Prostate gland (tissue), 2 donors: ENCODE results near the gene HIVEP2.

Experiments
- POLR2A ChIP-seq: fragments of 450-650 bp; IDR thresholded peaks from one replicate; pipeline ENCODE4 v1.6.1; 2016; ENCODE audit warnings: antibody characterized with exemption, mild to moderate bottlenecking
- TF ChIP-seq, protein P1 (sequence below), 4 experiments: fragments of 200-600 bp in 2 of 4; fragments of 450-650 bp in 2 of 4; sonication (generic) in 2 of 4; IDR thresholded peaks; 1 replicate in 3 of 4; 2 replicates in 1 of 4; pipeline ENCODE4 v1.5.1; 2016 to 2019; ENCODE audit warnings: antibody characterized with exemption in 4 of 4, mild to moderate bottlenecking in 2 of 4, moderate library complexity in 2 of 4

DNA sequence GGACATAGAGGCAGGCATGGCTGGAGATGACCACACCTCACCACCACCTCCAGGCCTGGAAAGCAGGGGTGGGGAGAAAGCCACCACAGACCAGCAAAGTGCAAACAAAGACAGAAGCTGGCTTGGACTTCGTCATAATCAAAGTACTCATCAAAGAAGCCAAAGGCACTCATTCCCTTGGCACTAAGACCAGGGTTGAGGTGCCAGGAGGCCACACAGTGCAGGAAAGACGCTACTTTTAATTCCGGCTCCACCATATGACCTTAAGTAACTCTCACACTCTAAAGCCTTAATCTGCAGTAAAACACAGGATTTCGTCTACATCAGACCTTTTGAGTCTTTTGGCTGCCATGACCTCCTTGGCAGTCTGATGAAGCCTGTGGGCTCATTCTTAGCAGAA is 123.1 kb downstream of the HIVEP2 start:
- TF ChIP-seq, protein P1, sequence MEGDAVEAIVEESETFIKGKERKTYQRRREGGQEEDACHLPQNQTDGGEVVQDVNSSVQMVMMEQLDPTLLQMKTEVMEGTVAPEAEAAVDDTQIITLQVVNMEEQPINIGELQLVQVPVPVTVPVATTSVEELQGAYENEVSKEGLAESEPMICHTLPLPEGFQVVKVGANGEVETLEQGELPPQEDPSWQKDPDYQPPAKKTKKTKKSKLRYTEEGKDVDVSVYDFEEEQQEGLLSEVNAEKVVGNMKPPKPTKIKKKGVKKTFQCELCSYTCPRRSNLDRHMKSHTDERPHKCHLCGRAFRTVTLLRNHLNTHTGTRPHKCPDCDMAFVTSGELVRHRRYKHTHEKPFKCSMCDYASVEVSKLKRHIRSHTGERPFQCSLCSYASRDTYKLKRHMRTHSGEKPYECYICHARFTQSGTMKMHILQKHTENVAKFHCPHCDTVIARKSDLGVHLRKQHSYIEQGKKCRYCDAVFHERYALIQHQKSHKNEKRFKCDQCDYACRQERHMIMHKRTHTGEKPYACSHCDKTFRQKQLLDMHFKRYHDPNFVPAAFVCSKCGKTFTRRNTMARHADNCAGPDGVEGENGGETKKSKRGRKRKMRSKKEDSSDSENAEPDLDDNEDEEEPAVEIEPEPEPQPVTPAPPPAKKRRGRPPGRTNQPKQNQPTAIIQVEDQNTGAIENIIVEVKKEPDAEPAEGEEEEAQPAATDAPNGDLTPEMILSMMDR (IDR thresholded peaks at IDR 0.05), result no peak
- no peak for TF ChIP-seq POLR2A
